ENCODE measurements around the gene RAD51B.
"Not testable (repeated sequence)": the region's sequence is repeated elsewhere in the genome, so short reads cannot be mapped to it uniquely, and the experiment has no call there.

RAD51B gene

GRCh38 chr14:68033336-68033932 is 213.9 kb downstream of the RAD51B start:
- DNase-seq = no peak

- DNase-seq = no peak
These were observed 215.3 kb downstream of the RAD51B start for GRCh38 chr14:68034896-68035295.

- DNase-seq = no peak
These were observed 216.6 kb downstream of the RAD51B start for GRCh38 chr14:68036202-68036601.

GRCh38 chr14:68039593-68039992 is 220.0 kb downstream of the RAD51B start:
- DNase-seq = no peak

- DNase-seq = no peak
These were observed 221.2 kb downstream of the RAD51B start for GRCh38 chr14:68040633-68041369.

- DNase-seq = no peak
These were observed 222.3 kb downstream of the RAD51B start for GRCh38 chr14:68041876-68042354.

GRCh38 chr14:68042586-68043210 is 223.1 kb downstream of the RAD51B start:
- DNase-seq = no peak

- no peak for DNase-seq
These were observed 224.2 kb downstream of the RAD51B start for GRCh38 chr14:68043752-68044151.

GRCh38 chr14:68047906-68048305 is 228.3 kb downstream of the RAD51B start:
- DNase-seq = no peak

GRCh38 chr14:68048815-68049214 is 229.2 kb downstream of the RAD51B start:
- DNase-seq = not testable (repeated sequence)

- DNase-seq = no peak
These were observed 230.6 kb downstream of the RAD51B start for GRCh38 chr14:68050177-68050576.

GRCh38 chr14:68051146-68051545 is 231.6 kb downstream of the RAD51B start:
- no peak for DNase-seq

- DNase-seq = no peak
These were observed 240.6 kb downstream of the RAD51B start for GRCh38 chr14:68060198-68060597.

GRCh38 chr14:68062651-68063050 is 243.1 kb downstream of the RAD51B start:
- no peak for DNase-seq

GRCh38 chr14:68065322-68065721 is 245.7 kb downstream of the RAD51B start:
- no peak for DNase-seq

- no peak for DNase-seq
These were observed 255.3 kb downstream of the RAD51B start for GRCh38 chr14:68074765-68075381.

- DNase-seq = no peak
These were observed 255.9 kb downstream of the RAD51B start for GRCh38 chr14:68075382-68076029.

GRCh38 chr14:68076451-68076850 is 256.9 kb downstream of the RAD51B start:
- DNase-seq = no peak

- DNase-seq = no peak
These were observed 260.5 kb downstream of the RAD51B start for GRCh38 chr14:68079941-68080697.

GRCh38 chr14:68081489-68081888 is 261.9 kb downstream of the RAD51B start:
- no peak for DNase-seq

- DNase-seq = no peak
These were observed 263.2 kb downstream of the RAD51B start for GRCh38 chr14:68082698-68083291.

GRCh38 chr14:68084256-68084655 is 264.7 kb downstream of the RAD51B start:
- no peak for DNase-seq

Data from stimulated activated CD4-positive, alpha-beta T cell treated with anti-CD3 and anti-CD28 coated beads, Interleukin-4, amount 100 ng/mL, for 1 hour (primary cell).